GM19025 (cell line): ENCODE measurements around the gene PRM2.
A peak's percentile ranks its signal among the peaks of the same experiment; 100 is the strongest.

Source experiments
- ATAC-seq: cut with Tn5 transposase; IDR thresholded peaks from one replicate; pipeline ENCODE4 v1.9.1; 2021; ENCODE audit warnings: mild to moderate bottlenecking, low read depth, moderate library complexity; ENCODE audit not compliant: unreplicated experiment

Gene PRM2

DNA sequence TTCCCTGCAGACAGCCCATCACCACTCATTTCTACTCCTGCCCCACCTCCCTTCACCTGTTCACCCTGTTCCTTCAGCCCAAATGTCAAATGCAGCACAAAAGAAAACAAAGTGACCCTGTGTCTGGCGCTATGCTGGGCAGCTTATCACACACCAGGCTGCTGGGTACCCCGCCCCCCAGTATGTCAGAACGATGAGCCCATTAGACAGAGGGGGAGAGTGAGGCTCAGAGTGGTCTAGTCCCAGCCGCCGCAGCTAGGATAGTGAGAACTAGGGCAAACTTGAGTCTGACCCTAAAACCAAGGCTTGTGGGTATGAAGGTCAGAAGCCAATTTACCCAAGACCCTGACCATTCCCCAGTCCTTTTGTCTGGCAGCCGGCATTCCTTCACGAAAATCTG lies 11.2 kb downstream of the PRM2 start:
- no peak for ATAC-seq

- ATAC-seq = no peak
Measured at GRCh38 chr16:11264155-11264832, 12.0 kb downstream of the PRM2 start.

GRCh38 chr16:11263737-11264136 lies 12.5 kb downstream of the PRM2 start:
- ATAC-seq = no peak

DNA sequence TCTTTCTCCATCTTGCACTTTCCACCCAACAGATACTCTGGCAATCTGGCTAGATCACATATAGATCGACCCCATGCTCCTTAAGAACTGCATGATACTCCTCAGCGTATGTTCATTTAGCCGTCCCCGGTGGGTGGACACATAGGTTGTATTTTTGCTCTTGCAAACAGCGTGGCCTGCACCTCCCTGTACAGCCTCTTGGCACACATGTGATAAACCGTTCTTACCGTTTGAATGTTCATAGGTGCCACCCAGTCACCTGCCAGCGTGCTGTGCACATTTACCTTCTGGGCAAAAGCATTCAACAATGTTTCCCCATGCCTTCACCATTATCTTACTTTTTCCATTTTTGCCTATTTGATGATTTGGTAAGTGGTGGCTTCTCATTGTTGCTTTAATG lies 13.4 kb downstream of the PRM2 start:
- ATAC-seq = no peak

DNA sequence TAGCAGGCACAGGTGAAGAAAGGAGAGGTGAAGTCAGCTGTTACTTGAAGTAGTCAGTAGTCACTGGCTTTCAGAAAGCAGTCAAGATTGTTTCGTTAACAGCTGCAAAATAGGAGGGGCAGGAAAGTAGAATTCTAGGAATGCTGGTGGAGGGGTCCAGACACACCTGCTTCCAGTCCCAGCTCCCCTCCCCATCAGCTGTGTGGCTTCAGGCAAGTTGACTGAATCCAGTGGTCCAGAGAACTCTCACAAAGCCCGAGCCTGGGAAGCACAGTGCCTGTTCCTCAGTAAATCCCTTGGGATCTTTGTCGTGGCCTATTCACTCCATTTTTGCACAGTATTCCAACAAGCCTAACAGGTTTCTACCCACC lies 15.7 kb downstream of the PRM2 start:
- ATAC-seq = no peak

DNA sequence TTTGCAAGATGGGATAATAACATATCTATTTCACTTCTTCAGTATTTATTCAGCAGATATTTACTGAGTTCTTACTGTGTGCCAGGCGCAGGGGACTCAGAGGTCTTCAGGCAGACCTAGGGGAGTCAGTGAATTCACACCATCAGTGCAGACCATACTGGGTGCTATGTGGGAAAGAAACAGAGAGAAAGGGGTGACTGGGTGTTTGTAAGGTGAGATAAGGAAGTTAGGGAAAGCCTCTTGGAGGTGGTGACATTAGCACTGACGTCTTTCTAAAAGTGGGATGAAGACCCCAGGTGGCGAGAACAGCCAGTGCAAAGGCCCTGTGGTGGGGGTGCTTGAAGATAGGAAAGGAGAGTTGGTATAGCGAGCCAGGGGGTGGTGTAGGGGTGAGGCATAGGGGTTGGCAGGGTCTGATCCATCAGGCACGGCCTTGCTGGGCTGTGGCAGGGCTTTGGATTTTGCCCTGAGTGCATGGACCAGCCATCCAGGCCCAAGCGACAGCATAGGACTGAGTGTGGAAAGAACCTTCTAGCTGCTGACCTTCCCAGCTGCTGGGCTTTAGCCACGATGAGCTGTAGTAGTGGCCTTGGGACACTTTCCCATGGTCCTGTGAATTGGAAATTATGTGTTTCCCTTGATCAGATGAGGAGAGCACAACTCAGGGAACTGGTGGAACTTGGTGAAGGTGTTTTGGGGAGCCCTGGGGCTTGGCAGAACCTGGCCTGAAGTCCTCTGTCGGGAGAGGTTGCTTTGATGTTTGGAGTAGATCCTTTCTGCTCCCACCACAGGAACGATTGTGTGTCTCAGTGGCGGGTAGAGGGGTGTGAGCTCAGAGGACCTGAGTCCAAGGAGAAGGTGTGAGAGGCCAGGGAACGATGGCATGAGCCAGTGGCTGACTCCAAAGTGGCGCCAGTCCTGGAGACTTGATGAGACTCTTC lies 16.4 kb downstream of the PRM2 start:
- ATAC-seq = no peak

DNA sequence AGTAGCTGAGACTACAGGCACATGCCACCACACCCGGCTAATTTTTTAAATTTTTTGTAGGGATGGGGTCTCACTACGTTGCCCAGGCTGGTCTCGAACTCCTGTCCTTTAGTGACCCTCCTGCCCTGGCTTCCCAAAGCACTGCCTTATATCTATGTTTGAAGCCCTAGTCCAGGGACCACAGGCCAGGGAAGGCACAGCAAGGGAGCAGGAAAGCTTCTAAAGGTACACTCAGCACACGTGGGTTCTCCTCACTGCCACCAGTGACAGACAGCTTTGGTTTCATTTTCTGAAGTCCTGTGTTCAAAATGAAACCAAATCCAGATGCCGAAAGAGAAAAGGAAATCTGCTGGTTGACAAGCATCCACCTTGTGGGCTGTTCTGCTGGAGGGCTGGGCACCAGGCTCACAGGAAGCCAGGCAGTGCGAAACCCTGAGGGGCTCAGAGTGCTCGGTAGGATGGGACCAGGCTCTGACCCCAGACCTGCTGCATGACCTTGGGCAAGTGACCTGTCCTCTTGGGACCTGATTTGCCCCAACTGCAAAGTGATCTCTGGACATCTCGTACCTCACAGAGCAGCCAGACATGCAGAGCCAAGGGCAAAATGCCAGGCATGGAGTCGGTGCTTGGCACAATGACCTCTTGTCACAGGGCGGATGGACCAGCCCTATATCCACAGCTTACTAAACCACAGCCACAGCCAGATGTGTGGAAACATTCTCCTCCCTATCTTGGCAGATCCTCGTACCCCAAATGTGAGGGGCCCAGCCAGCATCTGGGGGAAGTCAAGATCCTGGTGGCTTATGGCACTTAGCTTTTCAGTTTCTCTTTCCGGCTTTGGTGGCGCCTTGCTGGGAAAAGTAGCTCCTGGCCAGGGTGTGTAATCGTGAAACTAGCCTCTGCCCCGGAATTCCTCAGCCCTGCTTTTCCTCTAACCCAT lies 17.5 kb downstream of the PRM2 start:
- no peak for ATAC-seq

DNA sequence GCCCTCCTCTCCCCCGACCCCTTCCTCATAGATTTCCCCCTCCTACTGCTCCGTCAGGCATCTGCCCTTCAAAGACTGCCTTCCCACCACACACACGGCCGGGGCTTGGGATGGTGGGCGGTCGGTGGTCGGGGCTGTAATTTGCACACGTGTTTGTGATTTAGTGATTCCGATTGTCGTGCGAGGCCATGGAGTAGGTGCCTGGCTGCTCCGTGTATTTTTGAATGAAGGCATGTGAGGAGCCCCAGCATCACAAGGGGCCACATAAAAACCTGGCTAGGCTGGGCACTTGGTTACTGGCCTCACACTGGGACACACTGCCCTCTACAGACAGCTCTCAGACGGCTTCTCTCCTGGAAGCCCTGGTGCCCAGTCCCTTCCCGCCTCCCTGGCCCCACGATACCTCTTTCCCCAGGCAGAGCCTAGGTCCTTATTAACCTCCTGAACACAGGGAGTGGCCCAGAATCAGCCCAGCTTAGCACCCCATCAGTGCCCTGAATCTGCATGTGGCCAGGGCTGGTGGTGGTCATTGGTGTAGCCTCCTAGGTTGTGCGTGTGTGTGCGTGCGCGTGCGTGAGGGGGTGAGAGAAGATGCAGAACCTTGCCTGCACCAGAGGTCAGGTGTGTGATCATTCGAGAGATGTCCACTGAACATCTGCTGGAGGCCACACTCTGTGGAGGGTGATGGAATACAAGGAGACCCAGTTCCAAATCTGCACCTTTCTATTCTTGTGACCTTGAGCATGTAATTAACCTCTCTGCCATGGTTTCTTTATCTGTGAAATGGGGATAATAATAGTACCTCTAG lies 18.9 kb downstream of the PRM2 start:
- no peak for ATAC-seq

- ATAC-seq = no peak
Measured at GRCh38 chr16:11256661-11257130, 19.6 kb downstream of the PRM2 start.

GRCh38 chr16:11255737-11256660 lies 20.3 kb downstream of the PRM2 start, which contains the start of gene SOCS1:
SOCS1 (minus strand) TSS chr16:11256204; CDS start chr16:11255478, 726 bp downstream.
- peak; percentile 55 for ATAC-seq

- ATAC-seq = no peak
Measured at GRCh38 chr16:11254913-11255736, 21.2 kb downstream of the PRM2 start.

DNA sequence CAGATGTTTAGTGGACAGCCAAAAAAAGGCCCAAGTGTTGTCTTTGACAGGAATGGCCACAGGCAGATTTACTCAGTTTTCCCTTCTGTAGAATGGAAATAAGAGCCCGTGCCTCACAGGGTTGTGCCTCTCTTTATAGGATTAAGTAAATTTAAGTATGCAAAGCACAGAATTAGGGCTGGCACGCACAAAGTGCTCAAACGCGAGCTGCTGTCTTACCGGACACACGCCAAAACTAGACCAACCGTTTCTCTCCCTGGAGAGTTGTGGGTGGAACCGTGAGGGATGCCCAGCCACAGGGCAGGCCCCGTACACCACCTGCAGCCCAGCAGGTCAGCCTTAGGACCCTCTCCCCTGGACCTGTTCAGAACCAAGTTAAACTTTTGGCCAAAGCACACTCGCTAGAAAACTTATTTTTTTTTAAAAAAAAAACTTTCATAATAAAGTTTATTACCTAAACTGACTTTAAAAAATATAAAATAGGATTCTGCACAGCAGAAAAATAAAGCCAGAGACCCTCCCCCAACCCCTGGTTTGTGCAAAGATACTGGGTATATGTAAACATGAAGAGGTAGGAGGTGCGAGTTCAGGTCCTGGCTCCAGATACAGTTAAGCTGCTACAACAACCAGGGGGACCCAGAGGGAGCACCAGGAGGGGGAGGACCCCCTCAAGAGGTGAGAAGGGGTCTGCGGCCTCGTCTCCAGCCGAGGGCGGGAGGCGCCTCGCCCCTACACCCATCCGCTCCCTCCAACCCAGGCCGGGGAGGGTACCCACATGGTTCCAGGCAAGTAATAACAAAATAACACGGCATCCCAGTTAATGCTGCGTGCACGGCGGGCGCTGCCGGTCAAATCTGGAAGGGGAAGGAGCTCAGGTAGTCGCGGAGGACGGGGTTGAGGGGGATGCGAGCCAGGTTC lies 22.0 kb downstream of the PRM2 start:
- no peak for ATAC-seq

- ATAC-seq = no peak
Measured at GRCh38 chr16:11253009-11253994, 23.0 kb downstream of the PRM2 start.

DNA sequence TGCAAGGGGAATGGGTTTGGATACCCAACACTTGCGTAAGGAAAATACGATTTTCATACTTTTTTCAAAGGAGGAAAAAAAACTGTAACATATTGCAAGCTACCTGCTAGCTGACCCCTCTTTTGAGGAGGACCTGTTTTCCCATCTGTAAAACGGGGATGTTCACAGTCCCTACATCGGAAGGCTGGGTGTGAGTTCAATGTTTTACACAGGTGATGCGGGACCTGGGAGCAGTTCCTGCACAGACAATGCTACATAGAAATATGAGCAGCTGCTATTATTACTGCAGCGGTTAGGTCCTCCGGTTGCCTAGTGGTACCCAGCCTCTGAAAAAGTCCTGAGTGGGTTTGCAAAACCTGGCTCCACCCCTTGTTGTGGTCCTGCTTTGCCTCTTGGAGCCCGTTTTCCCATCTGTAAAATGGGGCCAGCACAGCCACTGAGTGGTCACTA lies 23.8 kb downstream of the PRM2 start:
- ATAC-seq = no peak
